ENCODE measurements around the gene FLNC. TPM values are rescaled to one million over a fixed set of nuclear protein-coding genes. Genes with fewer than 3 reads are reported as not detected.
A peak's percentile ranks its signal among the peaks of the same experiment; 100 is the strongest.

The FLNC gene
- total and polyA plus RNA-seq, 9 of the 15 experiments (the other 6 are each of a cell fraction or from before 2014, with no cell fraction given) = 0.90 to 155 (median 28.8) TPM

DNA sequence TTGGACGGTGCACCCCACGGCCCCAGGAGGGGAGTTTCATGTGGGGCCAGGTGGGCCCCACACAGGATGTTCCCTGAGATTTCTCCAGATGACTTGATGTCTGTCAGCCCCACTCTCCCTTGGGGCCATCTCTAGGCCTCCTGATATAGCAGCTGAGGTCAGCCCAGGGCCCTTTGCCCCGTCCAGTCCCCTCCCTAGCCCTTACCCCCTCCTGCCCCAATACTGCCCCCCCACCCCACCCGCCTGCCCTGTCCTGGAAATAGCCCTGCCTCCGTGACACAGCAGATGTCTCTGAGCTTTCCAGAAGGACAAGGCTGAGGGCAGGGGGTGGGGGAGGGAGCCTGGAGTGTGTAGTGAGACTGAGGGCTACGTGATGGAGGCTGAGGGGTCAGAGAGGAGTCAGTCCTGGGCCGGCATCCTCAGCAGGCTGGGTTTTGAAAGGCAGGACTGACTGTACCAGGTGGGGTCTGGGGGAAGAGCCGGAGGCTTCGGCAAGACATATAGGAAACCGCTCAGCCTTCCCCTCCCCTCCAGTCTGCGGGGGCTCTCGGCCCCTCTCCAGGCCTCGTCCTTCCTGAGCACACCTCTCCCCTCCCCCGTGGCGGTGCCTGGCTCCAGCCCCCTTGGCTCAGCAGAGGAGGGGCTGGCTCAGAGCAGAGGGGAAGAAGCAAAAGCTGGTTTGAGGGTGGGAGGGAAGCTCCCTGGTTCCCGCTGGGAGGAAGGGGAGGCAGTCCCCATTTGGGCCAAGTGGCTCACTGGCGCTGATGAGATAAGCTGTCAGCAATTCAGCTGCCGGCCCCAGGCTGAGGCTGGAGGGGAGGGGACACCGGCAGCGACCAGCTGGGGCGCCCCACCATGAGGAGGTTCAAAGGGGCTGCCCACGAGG lies 2.0 kb downstream of the FLNC start (continued):
- TF ChIP-seq, protein P1, sequence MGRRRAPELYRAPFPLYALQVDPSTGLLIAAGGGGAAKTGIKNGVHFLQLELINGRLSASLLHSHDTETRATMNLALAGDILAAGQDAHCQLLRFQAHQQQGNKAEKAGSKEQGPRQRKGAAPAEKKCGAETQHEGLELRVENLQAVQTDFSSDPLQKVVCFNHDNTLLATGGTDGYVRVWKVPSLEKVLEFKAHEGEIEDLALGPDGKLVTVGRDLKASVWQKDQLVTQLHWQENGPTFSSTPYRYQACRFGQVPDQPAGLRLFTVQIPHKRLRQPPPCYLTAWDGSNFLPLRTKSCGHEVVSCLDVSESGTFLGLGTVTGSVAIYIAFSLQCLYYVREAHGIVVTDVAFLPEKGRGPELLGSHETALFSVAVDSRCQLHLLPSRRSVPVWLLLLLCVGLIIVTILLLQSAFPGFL (CRISPR knock-in tag; IDR thresholded peaks at IDR 0.05) = no peak
- TF ChIP-seq, protein P2, sequence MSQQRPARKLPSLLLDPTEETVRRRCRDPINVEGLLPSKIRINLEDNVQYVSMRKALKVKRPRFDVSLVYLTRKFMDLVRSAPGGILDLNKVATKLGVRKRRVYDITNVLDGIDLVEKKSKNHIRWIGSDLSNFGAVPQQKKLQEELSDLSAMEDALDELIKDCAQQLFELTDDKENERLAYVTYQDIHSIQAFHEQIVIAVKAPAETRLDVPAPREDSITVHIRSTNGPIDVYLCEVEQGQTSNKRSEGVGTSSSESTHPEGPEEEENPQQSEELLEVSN (IDR thresholded peaks at IDR 0.05; ENCODE audit: borderline replicate concordance in 1 of 2, extremely low read depth in 1 of 2, insufficient read depth in 1 of 2, insufficient read length in 1 of 2, low read depth in 1 of 2, low read length in 1 of 2, poor library complexity in 1 of 2, severe bottlenecking in 1 of 2) = peak; percentile 19 to 27
- TF ChIP-seq, protein P3, sequence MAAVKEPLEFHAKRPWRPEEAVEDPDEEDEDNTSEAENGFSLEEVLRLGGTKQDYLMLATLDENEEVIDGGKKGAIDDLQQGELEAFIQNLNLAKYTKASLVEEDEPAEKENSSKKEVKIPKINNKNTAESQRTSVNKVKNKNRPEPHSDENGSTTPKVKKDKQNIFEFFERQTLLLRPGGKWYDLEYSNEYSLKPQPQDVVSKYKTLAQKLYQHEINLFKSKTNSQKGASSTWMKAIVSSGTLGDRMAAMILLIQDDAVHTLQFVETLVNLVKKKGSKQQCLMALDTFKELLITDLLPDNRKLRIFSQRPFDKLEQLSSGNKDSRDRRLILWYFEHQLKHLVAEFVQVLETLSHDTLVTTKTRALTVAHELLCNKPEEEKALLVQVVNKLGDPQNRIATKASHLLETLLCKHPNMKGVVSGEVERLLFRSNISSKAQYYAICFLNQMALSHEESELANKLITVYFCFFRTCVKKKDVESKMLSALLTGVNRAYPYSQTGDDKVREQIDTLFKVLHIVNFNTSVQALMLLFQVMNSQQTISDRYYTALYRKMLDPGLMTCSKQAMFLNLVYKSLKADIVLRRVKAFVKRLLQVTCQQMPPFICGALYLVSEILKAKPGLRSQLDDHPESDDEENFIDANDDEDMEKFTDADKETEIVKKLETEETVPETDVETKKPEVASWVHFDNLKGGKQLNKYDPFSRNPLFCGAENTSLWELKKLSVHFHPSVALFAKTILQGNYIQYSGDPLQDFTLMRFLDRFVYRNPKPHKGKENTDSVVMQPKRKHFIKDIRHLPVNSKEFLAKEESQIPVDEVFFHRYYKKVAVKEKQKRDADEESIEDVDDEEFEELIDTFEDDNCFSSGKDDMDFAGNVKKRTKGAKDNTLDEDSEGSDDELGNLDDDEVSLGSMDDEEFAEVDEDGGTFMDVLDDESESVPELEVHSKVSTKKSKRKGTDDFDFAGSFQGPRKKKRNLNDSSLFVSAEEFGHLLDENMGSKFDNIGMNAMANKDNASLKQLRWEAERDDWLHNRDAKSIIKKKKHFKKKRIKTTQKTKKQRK (IDR thresholded peaks at IDR 0.05; ENCODE audit: borderline replicate concordance, low read depth, low read length) = no peak
- no peak for TF ChIP-seq POLR3G (IDR thresholded peaks at IDR 0.05; ENCODE audit: extremely low read depth, insufficient read length, insufficient replicate concordance)
- peak; percentile 3; the same call in 1 of the 2 replicates for TF ChIP-seq EGR1 (conservative IDR thresholded peaks at IDR 0.05)
- TF ChIP-seq, protein P4, sequence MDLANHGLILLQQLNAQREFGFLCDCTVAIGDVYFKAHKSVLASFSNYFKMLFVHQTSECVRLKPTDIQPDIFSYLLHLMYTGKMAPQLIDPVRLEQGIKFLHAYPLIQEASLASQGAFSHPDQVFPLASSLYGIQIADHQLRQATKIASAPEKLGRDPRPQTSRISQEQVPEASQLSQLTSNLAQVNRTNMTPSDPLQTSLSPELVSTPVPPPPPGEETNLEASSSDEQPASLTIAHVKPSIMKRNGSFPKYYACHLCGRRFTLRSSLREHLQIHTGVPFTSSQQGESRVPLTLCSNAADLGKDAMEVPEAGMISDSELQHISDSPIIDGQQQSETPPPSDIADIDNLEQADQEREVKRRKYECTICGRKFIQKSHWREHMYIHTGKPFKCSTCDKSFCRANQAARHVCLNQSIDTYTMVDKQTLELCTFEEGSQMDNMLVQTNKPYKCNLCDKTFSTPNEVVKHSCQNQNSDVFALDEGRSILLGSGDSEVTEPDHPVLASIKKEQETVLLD (IDR thresholded peaks at IDR 0.05) = peak; percentile 82
- no peak for TF ChIP-seq MCM7 (IDR thresholded peaks at IDR 0.05)
- TF ChIP-seq ZNF263 (CRISPR knock-in tag; IDR thresholded peaks at IDR 0.05; ENCODE audit: borderline replicate concordance) = peak; percentile 94
- TF ChIP-seq ARID1B (IDR thresholded peaks at IDR 0.05) = peak; percentile 87
- TF ChIP-seq CBFA2T2 (conservative IDR thresholded peaks at IDR 0.05) = peak; percentile 77
- no peak for TF ChIP-seq PRMT5 (CRISPR knock-in tag; IDR thresholded peaks at IDR 0.05)
- TF ChIP-seq, protein P5, sequence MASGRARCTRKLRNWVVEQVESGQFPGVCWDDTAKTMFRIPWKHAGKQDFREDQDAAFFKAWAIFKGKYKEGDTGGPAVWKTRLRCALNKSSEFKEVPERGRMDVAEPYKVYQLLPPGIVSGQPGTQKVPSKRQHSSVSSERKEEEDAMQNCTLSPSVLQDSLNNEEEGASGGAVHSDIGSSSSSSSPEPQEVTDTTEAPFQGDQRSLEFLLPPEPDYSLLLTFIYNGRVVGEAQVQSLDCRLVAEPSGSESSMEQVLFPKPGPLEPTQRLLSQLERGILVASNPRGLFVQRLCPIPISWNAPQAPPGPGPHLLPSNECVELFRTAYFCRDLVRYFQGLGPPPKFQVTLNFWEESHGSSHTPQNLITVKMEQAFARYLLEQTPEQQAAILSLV (tag; IDR thresholded peaks at IDR 0.05) = no peak
- no peak for TF ChIP-seq HSF4 (CRISPR knock-in tag; IDR thresholded peaks at IDR 0.05; ENCODE audit: borderline replicate concordance)
- TF ChIP-seq MTA2 (IDR thresholded peaks at IDR 0.05; ENCODE audit: low read depth) = no peak
